GM19328 (cell line): Measurements from ENCODE around the gene PTCD1.
"Not testable (repeated sequence)": the region's sequence is repeated elsewhere in the genome, so short reads cannot be mapped to it uniquely, and the experiment has no call there.

Experiments
- ATAC-seq: cut with Tn5 transposase; IDR thresholded peaks from one replicate; pipeline ENCODE4 v1.9.1; 2021; ENCODE audit warnings: mild to moderate bottlenecking, moderate library complexity; ENCODE audit not compliant: unreplicated experiment

Gene PTCD1

DNA sequence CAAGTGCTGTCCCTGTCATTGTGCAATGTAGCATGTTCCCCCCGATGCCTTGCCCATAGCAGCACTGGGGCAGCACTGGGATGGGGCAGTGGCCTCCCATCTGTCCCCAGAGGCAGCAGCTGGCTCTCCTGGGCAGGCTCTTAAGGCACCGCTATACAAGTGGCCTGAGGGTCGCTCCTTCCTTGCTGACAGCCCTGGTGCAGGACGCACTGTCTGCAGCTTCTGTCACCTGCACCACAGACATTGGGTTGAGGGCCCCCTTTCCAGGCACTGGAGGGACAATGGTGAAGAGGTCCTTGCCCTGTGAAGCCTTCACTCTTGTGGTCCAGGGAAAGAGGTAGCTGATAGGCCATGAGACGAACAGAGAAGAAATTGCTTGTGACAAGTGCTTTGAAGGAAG, 10.7 kb upstream of the PTCD1 start:
- ATAC-seq = no peak

DNA sequence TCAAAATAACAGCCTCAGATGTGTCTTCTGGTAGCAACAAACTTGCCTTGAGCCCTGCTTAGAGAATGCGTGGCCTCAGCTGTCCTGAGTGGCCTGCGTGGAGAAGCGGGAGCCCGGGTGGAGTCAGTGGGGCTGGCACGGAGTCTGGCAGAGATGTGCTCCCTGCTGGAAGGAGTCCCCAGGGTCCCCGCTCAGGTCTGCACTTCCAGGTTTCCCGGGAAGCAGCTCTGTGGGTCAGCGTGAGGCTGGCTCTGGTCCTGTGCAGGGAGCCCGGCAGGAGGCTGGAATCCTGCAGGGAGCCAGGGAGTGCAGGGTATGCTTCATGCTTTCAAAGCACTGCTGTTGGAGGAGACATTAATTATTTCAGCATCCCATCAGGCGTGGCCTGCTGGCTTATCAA, 10.3 kb upstream of the PTCD1 start:
- no peak for ATAC-seq

DNA sequence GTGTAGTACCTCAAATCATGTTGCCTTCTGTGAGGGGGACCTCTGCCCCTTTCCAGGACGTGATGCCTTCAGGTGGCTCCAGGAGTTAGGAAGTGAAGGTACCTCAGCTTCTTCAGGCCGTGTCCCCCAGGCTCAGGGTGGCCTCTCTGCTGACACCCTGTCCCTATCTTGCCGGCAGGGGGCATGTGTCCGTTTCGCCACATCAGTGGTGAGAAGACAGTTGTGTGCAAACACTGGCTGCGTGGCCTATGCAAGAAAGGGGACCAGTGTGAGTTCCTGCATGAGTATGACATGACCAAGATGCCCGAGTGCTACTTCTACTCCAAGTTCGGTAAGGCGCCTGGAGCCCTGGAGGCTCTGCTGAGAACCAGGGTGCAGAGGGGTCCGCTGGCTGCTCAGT, 9.3 kb upstream of the PTCD1 start:
- no peak for ATAC-seq

DNA sequence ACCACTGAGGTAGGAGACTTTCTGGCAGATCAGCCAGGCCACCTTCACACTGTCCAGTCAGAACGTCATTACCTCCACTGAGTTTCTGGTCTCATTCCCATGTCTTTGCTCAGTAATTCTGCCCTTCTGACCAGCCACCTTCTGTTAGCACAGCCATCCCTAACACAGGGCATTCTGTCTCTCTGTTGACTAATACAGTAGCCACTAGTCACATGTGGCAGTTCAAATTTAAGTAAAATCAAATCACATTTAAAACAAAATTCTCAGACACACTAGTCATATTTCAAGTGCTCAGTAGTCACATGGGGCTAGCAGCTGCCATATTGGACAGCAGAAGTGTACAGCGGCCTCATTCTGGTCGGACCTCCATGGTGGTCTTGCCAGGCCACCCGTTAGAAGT, 7.5 kb upstream of the PTCD1 start:
- no peak for ATAC-seq

DNA sequence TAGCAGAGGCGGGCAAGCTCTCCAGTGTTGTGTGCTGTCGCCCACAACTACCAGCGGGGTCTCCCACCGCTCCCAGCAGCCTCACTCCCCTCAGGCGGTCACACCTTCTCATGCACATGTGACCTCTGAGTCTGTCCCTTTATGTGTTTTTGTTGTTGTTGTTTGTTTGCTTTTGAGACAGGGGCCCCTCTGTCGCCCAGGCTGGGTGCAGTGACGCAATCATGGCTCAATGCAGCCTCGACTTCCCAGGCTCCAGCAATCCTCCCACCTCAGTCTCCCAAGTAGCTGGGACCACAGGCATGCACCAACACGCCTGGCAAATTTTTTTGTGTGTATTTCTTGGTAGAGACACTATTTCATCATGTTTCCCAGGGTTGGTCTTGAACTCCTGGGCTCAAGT, 1.6 kb upstream of the PTCD1 start:
- no peak for ATAC-seq

DNA sequence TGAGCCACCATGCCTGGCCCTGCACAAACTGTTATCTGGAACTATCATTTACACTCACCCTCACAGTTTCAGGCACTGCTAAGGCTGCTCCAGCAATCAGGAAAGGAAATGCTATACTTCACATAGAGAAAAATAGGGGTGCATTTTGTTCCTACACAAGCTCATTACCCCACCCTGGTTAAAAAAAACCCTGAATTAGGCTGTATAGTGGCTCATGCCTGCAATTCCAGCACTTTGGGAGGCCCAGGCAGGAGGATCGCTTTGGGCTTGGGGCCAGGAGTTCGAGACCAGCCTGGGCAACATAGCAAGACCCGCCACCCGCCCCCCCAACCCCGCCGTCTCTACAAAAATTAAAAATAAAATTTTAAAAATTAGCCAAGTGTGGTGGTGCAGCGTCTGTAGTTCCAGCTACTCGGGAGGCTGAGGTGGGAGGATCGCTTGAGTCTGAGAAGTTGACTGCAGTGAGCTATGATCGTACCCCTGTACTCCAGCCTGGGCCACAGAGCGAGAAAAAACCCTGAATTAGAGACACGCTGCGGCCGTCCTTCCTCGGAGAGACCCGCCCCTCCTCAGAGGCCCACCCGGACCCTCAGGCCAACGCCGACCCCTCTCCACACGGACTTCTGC, 539 bp downstream of the PTCD1 start:
- no peak for ATAC-seq

DNA sequence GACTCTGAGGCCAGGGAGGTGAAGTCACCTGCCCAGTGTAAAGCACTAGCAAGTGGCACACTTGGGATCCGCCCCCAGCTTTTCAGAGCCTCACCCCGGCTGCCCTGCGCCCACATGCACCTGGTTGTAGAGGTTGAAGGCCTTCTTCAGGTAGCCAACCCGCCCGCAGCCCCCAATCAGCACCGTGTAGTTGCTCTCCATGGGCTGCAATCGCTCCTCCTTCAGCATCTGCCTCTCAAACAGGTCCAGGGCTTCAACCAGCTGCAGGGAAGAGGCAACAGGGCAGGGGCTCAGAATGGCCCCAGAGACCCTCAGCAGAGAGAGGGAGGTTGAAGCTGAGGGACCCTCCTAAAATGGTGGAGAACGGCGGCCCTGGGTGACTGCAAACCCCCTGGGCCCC, 5.4 kb downstream of the PTCD1 start:
- no peak for ATAC-seq

DNA sequence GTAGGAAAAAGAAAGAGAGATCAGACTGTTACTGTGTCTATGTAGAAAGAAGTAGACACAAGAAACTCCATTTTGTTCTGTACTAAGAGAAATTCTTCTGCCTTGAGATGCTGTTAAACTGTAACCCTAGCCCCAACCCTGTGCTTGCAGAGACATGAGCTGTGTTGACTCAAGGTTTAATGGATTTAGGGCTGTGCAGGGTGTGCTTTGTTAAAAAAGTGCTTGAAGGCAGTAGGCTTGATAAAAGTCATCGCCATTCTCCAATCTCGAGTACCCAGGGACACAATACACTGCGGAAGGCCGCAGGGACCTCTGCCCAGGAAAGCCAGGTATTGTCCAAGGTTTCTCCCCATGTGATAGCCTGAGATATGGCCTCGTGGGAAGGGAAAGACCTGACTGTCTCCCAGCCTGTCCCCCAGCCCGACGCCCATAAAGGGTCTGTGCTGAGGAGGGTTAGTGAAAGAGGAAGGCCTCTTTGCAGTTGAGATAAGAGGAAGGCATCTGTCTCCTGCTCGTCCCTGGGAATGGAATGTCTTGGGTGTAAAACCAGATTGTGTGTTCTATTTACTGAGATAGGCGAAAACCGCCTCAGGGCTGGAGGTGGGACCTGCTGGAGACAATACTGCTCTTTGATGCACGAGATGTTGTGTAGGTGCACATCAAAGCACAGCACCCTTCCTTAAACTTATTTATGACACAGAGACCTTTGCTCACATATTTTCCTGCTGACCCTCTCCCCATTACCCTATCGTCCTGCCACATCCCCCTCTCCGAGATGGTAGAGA, 6.7 kb downstream of the PTCD1 start:
- not testable (repeated sequence) for ATAC-seq

DNA sequence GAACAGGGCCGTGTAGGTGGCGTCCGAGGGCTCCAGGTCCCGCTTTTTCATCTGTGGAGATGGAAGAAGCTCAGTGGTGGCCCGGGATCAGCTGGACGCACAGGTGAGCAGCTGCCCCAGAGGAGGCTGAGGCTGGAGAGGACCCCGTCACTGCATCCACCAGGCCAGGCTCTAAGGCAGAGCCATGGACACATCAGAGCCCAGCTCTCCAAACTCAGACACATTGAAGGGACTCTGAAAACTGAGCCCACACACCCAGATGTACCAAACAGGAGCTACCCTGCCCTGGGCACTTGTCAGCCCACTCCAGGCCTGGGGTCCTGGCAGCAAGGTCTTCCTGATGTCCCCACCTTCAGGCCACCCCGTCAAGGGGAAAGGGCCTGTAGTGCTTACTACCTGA, 8.8 kb downstream of the PTCD1 start:
- no peak for ATAC-seq

DNA sequence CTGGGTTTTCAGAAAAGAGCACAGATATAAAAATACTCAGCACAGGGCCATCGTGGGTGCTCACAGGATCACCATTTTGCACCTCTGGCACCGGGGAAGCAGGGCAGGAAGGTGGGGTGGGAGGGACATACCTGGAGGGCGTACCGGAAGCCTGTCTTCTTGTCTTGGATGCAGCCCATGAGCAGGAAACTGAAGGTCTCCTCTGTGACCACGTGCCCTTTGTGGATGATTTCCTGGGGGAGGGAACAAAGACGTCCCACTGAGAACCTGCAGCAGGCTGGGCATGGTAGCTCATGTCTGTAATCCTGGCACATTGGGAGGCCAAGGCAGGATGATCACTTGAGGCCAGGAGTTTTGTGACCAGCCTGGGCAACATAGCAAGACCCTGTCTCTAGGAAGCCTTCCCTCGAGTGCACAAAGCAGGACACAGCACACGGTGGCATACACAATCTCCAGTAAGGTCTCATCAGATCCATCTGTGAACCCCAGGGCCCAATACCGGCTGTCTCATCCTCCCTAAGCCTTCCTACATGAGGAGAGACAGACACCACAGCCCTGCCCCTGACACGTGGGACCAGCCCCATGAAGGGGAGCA, 9.5 kb downstream of the PTCD1 start:
- ATAC-seq = no peak

DNA sequence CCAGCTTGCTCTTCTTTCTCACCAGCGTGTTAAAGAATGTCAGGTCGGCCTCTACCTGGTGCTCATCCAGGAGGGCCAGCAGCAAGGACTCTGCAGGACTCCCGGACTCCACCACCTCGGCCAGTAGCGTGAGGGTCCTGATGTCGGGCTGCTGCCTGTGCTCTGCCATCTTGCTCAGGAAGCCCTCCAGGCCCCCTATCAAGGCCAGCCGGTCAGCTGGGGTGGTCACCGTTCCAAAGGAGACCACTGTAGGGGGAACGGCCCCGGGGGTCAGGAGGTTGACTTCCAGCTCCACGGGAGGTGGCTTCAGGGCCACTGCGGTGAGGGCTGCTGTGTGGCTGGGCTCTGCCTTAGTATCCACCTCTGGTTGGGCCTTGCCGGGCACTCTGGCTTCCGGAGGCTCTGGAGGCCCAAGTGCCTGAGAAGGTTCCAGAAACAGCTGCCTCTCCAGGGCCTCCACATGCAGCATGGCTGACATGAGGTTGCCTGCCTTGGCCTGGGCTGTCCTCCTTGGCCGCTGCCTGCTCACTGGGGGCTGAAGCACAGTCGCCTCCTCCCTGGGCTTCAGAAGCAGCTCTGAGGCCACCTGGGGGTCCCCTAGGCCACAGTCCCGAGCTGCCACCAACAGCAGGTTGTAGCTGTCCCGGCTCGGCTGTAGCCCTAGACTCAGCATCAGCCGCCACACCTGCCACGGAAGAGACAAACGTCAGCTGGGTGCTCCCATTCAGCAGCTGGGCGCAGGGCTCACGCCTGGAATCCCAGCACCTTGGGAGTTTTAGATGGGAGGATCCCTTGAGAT, 13.5 kb downstream of the PTCD1 start:
- ATAC-seq = no peak

DNA sequence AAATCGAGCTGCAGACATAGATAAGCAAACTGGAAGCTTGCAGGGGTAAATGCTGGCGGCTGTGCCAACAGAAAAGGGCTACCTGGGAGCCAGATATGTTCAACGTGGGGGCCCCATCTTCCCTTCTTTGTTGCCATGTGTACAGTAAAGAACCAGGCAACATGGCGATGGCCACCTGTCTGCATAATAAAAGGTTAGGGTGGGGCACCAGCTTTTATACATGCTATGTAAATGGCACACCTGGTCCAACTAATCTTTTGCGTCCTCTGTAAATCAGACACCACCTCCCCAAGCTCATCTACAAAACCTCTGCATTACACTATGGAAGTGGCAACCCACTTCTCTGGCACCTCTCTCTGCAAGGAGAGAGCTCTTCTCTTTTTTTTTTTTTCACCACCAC, 16.0 kb downstream of the PTCD1 start:
- ATAC-seq = no peak

DNA sequence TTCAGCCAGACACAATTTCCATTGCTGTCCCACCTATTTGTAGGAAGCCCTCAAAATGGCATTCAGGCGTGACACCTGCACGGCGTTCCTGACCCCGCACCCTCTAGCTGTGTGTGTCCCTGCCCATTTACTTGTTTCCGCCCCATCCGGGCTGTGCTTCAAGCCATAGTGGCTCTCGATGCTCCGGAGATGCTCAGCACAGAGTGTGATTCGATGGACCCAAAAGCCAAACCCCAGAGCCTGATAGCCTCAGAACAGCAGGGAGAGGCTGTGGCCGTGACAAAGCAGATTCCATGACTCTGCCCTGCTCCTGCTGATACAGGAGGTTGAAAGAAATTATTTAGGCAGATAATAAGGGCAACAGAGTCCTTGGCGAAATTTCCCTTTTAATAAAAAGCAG, 16.4 kb downstream of the PTCD1 start:
- no peak for ATAC-seq

DNA sequence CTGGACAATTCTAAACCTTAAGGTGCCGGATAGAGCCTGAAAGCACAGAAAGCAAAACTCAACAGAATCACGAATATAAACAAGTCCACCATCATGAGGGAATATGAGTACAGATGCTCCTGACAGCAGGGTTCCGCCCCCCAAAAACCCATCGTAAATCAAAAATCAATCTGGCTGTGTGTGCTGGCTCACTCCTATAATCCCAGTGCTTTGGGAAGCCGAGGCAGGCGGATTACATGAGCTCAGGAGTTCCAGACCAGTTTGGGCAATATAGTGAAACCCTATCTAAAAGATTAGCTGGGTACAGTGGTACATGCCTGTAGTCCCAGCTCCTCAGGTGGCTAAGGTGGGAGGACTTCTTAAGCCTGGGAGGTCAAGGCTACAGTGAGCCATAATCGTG, 17.6 kb downstream of the PTCD1 start:
- no peak for ATAC-seq

DNA sequence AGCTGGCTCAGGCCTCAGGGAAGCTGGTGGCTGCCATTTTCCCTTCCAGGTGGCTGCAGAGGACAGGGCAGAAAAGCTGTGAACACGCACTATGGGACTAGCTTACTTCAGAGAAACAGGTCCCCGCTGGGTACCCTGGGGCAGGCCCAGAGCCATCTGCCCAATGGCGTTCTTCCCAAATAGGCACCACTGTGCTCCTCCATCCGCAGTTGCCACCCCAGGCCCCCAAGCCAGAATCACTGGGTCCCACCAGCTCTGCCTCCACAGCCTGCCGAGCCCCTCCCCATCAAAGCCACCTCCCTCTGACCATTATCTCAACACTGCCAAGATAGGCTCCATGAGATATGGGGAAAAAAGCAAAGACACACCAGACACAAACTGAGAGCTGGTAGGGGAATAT, 18.4 kb downstream of the PTCD1 start:
- no peak for ATAC-seq

DNA sequence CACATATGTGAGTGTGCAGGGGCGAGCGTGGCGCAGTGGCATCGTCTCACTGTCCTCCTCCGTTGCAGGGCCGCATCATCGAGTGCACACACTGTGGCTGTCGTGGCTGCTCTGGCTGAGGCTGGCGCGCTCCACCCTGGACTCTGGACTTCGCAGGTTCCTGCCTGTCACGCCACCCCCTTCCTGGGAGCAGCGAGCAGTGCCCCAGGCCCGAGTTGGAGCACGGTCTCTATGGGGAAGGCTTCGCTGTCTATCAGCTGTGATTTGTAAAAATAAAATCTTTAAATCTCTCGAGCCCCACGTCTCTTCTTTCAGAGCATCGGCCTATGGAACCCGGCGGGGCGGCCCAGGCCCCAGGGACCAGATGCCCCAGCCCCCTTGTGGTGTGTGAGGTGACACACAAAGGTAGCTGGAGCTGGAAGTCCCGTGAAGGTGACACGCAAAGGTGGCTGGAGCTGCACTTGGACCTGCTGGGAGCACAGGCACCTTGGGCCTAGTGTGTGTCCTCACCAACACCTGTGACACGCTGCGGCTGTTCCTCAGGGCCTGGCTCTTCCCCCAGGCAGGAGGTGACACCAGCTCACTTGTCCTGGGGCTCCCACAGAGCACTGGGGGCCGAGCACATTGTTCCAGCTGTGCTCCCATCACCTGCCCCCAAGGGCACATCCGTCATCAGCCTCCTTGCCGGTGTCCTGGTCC, 19.1 kb downstream of the PTCD1 start:
- ATAC-seq = no peak

DNA sequence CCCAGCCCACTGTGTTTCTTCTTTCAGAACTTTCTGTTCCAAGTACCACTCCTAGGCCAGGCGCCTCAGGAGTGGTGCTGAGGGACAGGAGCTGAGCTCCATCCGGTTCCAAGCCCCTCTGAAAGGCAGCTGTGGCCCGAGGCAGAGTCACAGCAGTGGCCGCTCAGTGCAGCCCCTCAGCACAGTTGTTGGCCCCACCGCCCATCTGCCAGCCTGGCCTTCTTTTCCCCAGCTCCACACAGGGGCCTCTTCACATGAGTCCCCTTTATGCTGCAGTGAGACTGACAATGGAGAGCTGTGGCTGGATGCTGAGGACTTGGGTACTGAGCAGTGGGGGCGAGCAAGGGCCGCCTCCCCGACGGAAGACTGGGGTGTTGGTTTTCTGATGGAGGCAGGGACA, 20.3 kb downstream of the PTCD1 start:
- no peak for ATAC-seq

DNA sequence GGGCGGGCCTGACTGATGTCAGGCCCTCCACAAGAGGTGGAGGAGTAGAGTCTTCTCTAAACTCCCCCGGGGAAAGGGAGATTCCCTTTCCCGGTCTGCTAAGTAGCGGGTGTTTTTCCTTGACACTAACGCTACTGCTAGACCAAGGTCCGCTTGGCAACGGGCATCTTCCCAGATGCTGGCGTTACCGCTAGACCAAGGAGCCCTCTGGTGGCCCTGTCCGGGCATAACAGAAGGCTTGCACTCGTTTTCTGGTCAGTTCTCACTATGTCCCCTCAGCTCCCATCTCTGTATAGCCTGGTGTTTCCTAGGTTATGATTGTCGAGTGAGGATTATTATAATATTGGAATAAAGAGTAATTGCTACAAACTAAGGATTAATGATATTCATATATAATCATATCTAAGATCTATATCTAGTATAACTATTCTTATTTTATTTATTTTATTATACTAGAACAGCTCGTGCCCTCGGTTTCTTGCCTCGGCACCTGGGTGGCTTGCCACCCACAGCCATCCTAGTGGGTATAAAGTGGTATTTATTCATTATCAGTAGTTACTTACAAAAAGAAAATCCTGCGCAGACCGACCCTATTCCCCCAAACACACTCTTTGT, 23.0 kb downstream of the PTCD1 start:
- ATAC-seq = not testable (repeated sequence)

DNA sequence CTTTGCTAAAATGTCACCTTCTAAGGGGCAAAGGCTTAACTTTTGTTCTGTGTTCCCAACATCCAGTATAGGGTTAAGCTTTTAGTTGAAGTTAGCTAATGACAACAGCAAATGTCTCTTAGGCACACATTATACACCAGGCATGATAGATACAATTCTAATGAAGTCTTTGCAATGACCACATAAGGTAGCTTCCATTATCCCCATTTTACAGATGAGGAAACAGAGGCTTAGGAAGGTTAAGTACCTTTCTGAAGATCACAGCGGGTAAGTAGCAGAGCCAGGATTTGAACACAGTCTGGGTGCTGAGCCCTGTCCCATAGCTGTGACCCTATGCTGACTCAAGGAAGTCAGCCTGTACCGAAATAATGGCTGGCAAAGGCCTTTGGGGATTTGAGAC, 28.0 kb downstream of the PTCD1 start:
- no peak for ATAC-seq

DNA sequence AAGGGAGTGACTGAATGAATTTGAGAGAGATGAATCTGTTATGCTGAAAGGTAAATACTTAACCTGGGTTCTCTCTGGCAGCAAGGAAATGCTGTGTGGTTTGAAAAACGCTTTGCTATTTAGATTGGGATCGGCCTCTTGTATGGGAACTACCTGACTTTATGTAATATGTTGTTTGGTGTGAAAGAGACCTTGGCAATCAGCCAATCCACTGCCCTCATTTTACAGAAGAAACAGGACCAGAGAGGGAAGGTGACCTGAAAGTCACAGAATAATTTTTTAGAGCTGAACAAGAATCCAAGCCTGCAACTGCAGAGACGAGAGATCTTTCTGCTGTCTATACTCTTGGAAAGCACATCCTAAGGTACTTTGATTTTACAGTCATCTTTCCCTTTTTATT, 28.8 kb downstream of the PTCD1 start:
- no peak for ATAC-seq

DNA sequence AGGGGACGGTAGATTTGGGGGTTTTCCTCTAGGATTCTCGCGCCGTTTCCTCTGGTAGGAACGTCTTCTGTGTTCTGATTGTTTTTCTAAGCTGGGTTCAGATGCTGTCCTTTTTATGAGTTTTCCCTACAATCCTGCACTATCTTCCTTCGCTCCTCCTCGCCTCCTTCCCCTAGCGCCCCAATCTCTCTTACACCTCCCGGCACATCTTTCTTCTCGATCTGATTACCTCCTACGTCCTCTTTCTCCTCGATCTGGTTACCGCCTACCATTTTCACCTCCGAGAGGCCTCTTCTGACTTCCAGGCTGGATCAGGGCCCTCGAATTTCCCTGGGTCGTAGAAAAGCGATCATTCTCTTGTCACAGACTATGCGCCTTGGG, 29.4 kb downstream of the PTCD1 start:
- peak; percentile 2 for ATAC-seq
